Retina (tissue), 1 donor: ENCODE measurements around the gene MYL12A.
"Not testable (repeated sequence)": the region's sequence is repeated elsewhere in the genome, so short reads cannot be mapped to it uniquely, and the experiment has no call there.

ENCODE experiments used
- DNase-seq: peaks from one replicate; pipeline ENCODE4 v3.0.0-alpha.2; 2016

MYL12A gene

DNA sequence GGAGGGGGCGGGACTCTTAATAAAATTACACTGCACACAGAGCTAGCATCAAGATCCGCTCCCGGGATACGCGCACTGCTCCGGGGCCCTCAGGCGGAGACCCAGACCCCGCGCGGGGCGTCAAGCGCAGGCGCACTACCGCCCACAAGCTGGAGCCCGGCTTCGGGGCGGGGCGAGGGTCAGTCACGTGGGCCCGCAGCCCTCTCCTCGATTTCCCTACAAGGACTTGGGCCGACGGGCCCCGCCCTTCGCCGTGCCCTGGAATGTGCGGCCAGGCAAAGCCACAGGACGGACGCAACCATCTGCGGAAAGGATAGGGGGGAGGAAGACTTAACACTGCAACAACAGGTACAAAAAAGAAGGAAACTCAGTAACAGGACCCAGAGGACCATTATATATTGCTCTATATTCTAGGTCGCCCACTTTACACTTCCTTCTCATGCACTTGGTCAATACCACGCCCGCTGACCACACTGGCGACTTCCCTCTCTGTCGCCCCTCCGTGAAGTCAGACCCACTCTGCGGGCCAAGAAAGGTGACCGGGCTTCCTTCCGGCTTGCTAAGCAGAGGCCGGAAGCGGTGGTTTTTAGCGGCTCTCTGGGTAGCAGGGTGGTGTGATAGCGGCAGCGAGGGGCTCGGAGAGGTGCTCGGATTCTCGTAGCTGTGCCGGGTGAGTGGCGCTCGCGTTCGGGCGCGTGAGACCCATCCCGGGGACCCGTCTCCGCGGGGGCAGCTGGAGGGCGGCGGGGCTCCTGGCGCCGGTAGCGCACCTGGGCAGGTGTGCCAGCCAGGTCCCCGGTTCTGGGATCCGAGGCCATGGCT, at the start of gene MYL12A:
MYL12A (plus strand) TSS at position 562 of the 822 bp plus-strand sequence. CDS start 5,447 bp downstream, outside the sequence.
- DNase-seq = peak; percentile 99

DNA sequence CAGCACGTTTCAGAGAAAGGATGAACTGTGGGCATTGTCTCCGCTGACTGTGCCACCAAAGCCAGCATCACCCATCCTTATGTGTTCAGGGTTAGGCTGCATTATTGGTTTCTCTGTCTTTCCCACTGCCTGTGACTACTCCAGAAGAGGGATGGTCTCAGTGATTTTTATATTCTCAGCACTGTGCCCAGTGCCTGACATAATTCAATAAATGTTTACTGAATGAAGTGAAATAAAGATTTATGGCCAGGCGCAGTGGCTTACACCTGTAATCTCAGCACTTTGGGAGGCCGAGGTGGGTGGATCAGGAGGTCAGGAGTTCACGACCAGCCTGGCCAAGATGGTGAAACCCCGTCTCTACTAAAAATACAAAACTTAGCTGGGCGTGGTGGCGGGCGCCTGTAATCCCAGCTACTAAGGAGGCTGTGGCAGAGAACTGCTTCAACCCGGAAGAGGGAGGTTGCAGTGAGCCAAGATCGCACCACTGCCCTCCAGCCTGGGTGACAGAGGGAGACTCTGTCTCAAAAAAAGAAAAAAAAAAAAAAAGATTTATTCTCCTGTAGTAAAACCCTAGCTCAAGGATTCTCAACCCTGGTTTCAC, 49.2 kb upstream of the MYL12A start:
- DNase-seq = not testable (repeated sequence)

DNA sequence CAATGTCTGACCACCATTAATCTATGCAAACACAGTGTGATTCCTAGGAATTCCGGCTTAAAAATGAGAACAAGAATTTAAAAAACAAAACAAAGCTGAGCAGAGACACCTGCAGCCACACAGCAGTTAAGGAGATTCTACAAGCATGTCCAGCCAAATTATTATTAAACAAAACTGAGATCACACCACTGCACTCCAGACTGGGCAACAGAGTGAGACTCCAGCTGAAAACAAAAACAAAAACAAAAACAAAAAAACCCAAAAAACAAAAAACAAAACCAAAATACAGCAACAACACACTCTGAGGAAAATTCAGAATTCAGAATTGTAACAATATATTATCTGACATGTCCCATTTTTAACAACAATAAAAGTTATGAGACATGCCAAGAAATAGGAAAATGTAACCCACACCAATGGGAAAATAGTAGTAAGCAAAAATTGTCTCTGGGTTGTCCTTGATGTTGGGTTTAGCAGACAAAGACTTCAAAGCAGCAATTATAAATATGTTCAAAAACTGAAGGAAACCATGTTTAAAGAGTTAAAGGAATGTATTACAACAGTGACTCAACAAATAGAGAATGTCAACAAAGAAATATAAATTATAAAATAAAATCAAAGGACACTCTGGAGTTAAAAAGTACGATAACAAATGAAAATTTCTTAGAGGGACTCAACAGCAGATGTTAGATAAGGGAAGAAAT, 47.5 kb upstream of the MYL12A start:
- DNase-seq = no peak

DNA sequence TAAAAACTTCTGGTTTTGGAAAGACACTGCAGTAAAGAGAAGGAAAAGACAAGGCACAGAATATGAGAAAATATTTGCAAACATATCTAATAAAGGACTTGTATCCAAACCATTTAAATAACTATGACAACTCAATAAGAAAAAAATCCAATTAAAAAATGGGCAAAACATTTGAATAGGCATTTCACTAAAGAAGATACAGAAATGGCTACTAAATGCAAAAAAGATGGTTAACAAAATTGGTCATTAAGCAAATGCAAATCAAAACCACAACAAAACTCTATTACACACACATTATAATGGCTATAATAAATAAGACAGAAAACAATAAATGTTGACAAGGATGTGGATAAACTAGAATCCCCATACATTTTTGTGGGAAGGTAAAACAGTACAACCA, 42.4 kb upstream of the MYL12A start:
- no peak for DNase-seq

DNA sequence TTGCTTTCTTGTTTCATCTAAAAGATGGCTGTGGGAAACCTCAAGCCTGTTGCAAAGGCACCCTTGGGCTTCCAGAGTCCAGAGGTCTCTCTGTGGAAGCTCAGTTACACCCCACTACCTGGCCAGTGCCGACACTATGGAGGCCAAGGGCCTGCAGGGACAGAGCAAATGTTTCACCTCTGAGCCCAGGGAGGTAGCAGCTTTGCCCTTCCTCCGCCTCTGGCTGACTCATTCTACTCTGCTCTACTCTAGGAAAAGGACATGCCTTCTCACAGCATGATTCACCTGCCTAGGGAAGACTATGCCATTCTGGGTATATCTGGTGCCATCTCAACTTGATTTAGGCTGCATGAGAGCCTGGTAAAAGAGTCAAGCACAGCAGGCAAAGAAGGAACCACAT, 40.0 kb upstream of the MYL12A start:
- DNase-seq = no peak

DNA sequence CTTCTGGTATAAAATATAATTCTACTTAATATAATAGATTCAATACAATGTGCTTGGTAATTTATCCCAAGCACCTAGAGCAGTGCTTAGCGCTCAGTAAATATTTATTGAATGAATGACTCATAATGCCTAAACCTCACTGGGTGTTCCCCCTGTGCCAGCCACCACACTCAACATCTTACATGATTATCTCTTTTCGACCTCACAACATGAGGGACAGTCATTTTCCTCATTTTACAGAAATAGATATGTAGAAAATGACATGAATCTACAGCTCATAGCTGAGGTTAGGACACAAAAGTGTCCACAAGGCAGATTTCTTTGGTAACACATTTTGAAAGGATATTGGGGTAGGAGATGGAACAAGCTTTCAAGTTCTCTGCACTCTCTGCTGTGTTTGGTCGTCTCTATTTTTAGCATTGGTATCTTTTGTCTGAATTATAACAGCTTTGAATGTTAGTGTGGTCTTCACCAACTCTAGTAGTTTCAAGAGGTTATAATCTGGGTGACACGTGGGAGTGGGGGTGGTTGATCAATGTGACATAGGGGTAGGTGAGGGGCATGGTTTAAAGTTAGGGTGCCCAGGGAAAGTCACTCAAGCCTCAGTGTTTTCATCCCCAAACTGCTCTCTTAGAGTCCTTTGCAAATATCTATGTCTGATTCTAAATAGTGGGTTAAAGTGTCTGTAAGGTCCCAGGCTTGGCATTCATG, 37.6 kb upstream of the MYL12A start:
- no peak for DNase-seq

DNA sequence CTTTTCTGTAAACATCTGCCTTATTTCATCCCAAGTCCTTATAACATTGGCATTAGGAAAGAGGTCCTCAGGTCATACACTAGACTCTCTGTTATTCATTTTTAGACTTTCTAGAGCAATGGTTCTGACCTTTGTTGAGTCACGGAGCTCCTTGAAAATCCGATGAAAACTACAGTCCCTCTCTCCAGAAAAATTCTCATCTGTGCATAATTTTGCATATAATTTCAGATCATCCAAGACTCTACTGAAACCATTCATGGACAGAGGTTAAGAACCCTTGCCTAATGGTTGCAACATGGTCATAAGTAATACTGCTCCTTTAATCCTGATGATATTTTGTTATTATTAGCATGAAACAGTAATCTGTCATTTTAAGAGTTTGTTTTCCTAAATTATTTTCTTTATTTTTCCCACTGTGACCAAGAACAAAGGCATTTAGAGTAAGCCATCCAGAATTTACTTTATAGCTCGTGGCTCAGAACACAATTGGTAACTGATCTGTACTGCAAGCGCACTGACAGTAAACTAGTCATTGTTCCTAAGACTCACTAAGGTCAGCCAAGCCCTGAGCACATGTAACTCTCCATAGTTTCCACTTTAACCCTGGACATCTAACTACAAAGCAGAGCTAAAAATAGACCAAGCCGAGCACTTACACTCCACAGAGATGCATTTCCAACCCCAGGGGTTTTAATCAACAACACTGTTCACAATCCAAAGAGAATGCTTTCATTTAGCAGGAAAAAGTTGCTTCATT, 36.2 kb upstream of the MYL12A start:
- peak; percentile 33 for DNase-seq

DNA sequence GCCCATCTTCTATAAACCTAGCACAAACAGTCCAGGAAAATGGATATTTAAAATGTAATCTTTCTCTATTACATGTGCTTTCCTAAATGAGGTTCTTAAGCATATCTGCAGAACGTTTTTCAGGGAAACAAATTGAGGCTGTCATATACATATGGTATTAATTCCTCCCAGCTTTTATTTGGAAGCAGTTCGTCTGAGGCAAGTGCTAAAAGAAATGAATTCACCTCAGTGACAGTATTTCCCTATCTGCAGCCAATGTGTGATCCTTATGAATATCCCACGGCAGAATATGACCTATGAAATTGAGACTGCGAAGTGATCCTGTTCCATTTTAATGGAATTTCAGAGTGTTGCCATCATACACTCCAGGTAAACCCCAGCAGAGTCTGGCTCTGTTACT, 34.9 kb upstream of the MYL12A start:
- DNase-seq = no peak

DNA sequence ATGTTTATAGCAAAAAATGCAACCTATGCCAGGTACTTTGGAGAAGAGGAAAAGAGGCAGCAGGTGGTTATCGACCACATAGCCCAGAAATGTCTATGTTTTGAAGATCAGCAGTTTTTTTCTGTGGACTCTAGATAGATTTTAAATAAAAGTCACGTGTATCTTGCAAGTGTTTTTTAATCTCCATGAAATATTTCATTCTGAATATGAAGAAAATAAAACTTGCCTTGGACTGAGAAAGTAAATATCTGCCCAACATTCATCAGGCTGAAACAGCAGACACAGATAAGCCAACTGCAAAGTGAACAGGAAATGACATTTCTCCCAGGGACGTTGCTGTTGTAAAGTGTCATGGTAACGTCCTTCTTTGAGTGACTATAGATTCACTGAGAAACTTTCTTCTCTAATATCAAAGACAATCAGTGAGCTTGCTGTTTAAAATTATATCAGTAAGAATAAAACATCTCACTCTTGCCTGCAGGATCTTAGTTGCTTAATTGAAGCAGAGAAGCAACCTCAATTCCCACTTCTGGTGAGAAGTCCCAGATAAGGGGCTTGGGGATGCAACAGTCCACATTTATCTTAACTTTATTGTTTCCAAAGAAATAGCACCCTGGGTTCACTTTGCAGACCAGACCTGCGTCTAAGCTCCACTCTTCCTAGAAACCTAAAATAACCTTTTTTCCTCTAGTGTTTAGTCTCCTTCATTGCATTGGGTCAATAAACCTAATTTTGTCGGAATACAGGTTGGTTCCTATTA, 34.1 kb upstream of the MYL12A start:
- DNase-seq = no peak

DNA sequence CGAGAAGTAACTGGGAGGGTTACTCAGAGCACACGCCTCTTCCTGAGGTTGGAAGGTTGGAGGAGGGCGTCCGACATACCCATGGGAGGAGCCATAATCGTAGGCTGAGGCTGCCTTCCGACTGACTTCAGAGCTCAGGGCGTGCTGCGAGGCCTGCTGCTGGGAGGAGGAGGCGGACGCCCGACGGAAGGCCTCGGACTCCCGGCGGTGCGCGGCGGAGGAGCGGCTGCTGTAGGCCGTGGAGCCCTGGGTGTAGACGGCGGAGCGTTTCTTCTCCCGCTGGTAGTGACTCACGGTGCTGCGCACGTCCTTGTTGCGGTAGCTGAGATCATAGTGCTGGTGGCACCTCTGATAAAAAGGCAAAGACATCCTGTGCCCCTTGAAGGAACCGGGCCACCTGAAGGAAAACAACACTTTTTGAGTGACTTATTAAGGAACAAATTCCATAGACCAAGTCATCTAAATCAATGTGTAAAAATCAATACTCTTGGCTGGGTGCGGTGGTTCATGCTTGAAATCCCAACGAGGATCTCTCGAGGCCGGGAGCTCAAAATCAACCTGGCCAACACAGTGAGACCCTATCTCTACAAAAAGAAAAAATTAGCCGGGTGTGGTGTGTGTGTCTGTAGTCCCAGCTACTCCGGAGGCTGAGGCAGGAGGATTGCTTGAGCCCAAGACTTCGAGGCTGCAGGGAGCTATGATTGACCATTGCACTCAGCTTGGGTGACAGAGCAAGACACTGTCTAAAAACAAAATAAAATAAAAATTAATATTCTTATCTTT, 32.6 kb upstream of the MYL12A start:
- no peak for DNase-seq

DNA sequence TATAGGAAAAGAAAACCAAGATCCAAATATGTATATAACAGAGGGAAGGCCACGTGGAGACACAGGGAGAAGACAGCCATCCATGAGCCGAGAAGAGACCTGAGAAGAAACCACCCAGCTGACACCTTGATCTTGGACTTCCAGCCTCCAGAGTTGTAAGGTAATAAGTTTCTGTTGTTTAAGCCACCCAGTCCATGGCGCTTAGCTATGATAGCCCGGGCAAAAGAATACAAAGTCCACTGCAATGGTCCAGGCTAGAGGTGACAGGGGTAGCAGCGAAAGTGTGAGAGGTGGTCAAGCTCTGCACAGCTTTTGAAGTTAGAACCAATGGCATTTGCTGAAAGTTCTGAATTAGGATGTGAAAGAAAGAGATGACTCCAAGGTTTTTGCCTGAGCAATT, 30.6 kb upstream of the MYL12A start:
- DNase-seq = no peak

DNA sequence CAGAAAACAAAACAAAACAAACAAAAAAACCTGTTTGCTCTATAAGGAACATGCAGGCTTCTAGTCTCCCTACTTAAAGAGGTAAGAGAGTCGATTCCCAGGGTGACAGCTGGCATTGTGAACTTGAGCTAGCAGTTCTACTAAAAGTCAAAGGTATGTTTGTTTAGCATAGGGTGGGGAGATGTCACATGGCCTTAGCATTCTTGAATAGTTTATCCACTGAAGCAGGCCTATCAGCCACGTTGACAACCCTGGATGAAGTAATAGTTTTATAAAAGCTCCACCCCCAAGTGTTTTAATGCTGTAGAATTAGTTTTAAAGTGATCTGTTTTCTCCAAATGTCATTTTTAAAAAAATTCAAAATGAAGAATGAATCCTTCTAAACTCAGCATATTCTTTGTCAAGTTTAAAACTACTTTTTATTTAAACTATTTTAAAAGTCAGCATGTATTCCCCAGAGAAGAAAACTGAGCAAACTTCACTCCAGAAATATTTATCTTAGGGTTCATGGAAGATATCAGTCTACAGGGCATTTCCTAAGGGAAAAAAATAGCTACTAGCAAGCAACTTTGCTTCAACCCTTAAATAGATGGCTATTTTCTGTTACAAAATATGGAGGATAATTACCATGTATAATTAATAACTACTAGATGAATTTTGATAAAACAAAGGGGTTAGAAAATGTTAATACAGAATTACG, 29.5 kb upstream of the MYL12A start:
- no peak for DNase-seq

DNA sequence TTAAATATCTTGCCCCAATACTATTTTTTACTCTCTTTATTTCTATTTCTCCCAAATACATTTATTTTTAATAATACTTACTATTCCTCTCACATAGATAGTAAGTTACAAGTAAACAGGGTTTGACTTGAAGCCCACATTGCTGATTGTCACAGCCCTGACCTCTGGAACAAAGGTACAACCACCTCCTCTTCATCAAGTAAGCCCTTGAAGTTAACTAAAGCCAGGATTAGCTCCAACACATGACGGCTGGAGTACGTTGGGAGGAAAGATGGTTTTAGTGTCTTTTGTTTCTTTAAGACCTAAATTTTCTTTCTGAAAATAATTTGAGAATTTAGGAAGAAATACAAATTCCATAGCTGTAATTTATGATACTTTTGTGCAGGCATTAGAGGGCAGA, 28.8 kb upstream of the MYL12A start:
- no peak for DNase-seq

DNA sequence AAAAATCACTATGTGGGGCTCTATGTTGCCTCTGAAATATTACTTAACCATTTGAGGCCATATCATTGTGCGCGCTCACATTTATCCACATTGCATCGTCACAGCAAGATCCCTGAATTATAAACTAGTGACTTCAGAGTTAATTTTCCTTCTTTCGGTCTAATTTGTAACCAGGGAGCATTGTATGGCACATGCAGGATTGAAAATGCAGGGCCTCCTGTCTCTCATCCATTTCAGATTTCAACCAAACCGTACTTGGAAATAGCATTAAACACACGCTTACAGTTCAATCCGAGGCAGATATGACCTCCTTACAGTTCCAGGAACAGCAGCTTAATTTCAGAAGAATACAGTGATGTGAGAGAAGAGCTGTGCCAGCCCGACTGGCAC, 28.4 kb upstream of the MYL12A start:
- DNase-seq = no peak

DNA sequence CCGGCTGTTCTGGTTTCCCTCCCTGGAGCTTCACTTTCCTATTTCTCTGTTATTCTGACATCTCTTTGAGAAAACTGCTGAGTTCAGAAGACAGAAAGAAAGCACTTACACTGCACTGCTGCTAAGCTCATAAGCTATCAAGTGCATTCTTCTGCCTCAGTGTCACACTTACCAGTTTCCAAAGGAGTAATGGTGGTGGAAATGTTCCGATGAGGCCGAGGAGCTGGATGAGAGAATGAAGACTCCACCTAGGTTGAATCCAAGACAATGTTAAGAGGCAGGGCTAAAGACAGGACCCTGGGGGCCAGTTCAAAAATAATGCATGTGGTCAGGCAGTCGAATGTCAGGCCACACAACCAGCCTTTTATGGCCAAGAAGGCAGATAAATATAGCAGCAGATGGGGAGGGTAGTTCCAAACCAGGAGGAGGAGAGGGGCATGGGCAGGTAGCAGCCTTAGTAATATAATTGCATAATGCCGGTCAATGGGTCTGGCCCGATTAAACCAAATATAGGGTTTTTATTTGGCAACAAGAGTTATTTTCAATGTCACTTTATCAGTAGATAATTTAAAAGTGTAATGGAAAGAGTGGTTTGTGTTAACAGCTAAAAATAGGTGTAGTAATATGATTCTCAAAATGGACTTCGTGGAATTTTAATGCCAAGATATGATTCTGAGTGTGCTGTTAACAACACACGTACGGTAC, 27.8 kb upstream of the MYL12A start, which contains the start of gene MYOM1:
MYOM1 (minus strand) TSS at position 338 of the 705 bp plus-strand sequence. CDS start 4,745 bp downstream, outside the sequence.
- DNase-seq = no peak

DNA sequence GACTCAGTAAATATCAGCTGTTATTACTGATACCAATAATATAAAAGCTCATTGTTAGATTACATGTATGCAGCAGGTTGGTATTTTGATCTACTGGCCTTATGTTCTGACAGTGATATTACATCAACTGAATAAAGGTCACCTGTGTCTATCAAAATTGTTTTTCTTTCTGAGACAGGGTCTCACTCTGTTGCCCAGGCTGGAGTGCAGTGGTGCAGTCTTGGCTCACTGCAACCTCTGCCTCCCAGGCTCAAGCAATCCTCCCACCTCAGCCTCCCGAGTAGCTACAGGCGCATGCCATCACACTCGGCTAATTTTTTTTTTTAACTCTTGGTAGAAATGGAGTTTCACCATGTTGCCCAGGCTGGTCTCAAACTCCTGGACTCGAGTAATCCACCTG, 26.7 kb upstream of the MYL12A start:
- DNase-seq = not testable (repeated sequence)

DNA sequence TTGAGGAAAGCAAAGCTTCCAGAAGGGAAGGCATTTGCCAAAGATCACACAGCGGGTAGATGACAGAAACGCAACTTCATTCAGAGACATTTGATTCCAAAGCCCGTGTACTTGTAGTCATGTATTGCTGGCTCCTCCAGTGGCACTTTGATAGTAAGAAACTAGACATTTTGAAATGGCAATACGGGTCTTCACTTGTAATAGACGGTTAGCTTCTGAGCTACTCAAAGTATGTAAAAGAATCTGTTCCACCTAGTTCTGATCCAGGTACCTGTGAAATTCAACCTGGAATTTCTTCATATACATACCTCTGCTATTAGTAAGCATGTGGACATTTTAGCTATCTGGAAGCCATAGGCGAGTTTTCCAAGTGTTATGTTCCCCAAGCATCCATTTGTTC, 26.1 kb upstream of the MYL12A start:
- no peak for DNase-seq

DNA sequence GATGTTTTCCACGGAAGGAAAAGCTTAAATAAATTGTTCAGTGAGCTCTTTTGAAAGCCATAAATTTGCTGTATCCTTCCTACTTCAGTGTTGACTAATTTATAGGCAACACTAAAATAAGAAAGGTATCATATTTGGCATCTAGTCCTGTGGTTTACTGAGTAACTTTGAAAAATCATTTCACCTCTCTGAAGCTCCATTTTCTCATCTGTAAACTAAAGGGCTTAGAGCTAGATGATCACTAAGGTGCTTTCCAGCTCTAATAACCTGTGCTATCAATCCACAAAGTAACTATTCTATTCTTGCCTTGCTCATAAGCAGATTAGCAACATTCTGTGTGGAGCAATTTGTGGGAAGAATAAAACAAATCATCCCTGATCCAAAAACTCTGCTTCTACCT, 24.2 kb upstream of the MYL12A start:
- DNase-seq = no peak

DNA sequence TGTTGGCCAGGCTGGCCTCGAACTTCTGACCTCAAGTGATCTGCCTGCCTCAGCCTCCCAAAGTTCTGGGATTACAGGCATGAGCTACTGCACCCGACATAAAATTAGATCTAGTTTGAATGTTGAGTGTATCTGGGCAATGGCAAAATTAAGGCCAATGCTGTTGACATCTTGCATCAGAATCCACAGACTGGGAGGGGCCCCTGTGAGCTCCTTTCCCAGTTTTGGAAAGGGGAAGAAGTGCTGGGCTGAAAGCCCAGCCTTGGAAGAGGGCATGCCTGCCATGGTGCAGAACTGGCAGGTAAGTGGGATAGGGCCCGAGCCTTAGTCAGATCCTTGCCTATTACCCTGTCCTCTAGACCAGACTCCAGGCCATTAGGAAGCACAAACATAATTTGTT, 23.4 kb upstream of the MYL12A start:
- no peak for DNase-seq
